GM18909 (cell line): ENCODE measurements around the gene UGT2B7.

Experiments used
- ATAC-seq: cut with Tn5 transposase; IDR thresholded peaks from one replicate; pipeline ENCODE4 v1.9.1; 2021; ENCODE audit warnings: mild to moderate bottlenecking; ENCODE audit not compliant: unreplicated experiment, poor library complexity

Gene UGT2B7

GRCh38 chr4:69134471-69134870, 38.2 kb downstream of the UGT2B7 start:
- no peak for ATAC-seq

- no peak for ATAC-seq
Measured at GRCh38 chr4:69141320-69141719, 45.0 kb downstream of the UGT2B7 start.

- no peak for ATAC-seq
Measured at GRCh38 chr4:69147334-69147733, 51.1 kb downstream of the UGT2B7 start.

GRCh38 chr4:69154021-69154420, 57.7 kb downstream of the UGT2B7 start:
- no peak for ATAC-seq

GRCh38 chr4:69156913-69157312, 60.6 kb downstream of the UGT2B7 start:
- no peak for ATAC-seq
